Mesenchymal stem cell (in vitro differentiated cells and primary cell): ENCODE data around the gene RALGPS2.

Experiments
- DNase-seq: peaks from one replicate; pipeline ENCODE4 v3.0.0-alpha.2; 2013
- H2AFZ ChIP-seq: one replicate; pipeline ENCODE4 v1.6.1; 2013; ENCODE audit warnings: low read depth, mild to moderate bottlenecking, control low read depth, inconsistent platforms, low read length, moderate library complexity
- H2AK5ac ChIP-seq: 2 replicates; pipeline ENCODE4 v1.6.1; 2013; ENCODE audit warnings: low read length, moderate library complexity, mild to moderate bottlenecking, inconsistent platforms; ENCODE audit not compliant: severe bottlenecking
- H2BK120ac ChIP-seq: one replicate; pipeline ENCODE4 v1.6.1; 2013; ENCODE audit warnings: low read depth, mild to moderate bottlenecking, inconsistent platforms, low read length, moderate library complexity
- H2BK12ac ChIP-seq, 2 experiments: one replicate each; pipeline ENCODE4 v1.6.1; 2013; ENCODE audit warnings: inconsistent platforms in 2 of 2, low read length in 2 of 2, mild to moderate bottlenecking in 2 of 2, moderate library complexity in 2 of 2, control low read depth in 1 of 2
- H2BK15ac ChIP-seq: one replicate; pipeline ENCODE4 v1.6.1; 2013; ENCODE audit warnings: mild to moderate bottlenecking, low read depth, inconsistent platforms; ENCODE audit not compliant: poor library complexity, severe bottlenecking
- H2BK5ac ChIP-seq: 2 replicates; pipeline ENCODE4 v1.6.1; 2013; ENCODE audit warnings: low read depth, mild to moderate bottlenecking, low read length, control low read depth, inconsistent platforms; ENCODE audit not compliant: poor library complexity, severe bottlenecking
- H3K14ac ChIP-seq, 2 experiments: one replicate each; pipeline ENCODE4 v1.6.1; 2013; ENCODE audit warnings: inconsistent platforms in 2 of 2, low read length in 2 of 2, control low read depth in 1 of 2, mild to moderate bottlenecking in 1 of 2, moderate library complexity in 1 of 2
- H3K18ac ChIP-seq, 2 experiments: one replicate each; pipeline ENCODE4 v1.6.1; 2013; ENCODE audit warnings: inconsistent platforms in 2 of 2, low read length in 2 of 2, control low read depth in 1 of 2, low read depth in 1 of 2, mild to moderate bottlenecking in 1 of 2
- H3K23ac ChIP-seq, 2 experiments: one replicate each; pipeline ENCODE4 v1.6.1; 2013; ENCODE audit warnings: inconsistent platforms in 2 of 2, low read length in 2 of 2, mild to moderate bottlenecking in 2 of 2, moderate library complexity in 2 of 2, control low read depth in 1 of 2
- H3K27ac ChIP-seq: 2 replicates; pipeline ENCODE4 v1.5.1; 2013; ENCODE audit warnings: mild to moderate bottlenecking, moderate library complexity, low read length, control low read depth, inconsistent platforms; ENCODE audit not compliant: poor library complexity, severe bottlenecking
- H3K27me3 ChIP-seq, 2 experiments: 2 replicates each; pipeline versions ENCODE4 v1.6.1 to v1.7.0; 2013; ENCODE audit warnings: low read length in 2 of 2, mild to moderate bottlenecking in 2 of 2, moderate library complexity in 2 of 2, control low read depth in 1 of 2, inconsistent platforms in 1 of 2; ENCODE audit not compliant: control insufficient read depth in 1 of 2, insufficient read depth in 1 of 2
- H3K36me3 ChIP-seq, 2 experiments: 2 replicates each; pipeline versions ENCODE4 v1.6.1 to v1.7.0; 2013; ENCODE audit warnings: low read length in 2 of 2, control low read depth in 1 of 2, inconsistent platforms in 1 of 2, low read depth in 1 of 2, mild to moderate bottlenecking in 1 of 2; ENCODE audit not compliant: insufficient read depth in 2 of 2, control insufficient read depth in 1 of 2
- H3K4ac ChIP-seq, 2 experiments: one replicate each; pipeline ENCODE4 v1.6.1; 2013; ENCODE audit warnings: inconsistent platforms in 2 of 2, low read length in 2 of 2, mild to moderate bottlenecking in 2 of 2, moderate library complexity in 2 of 2, control low read depth in 1 of 2, low read depth in 1 of 2
- H3K4me1 ChIP-seq: 2 replicates; pipeline ENCODE4 v1.6.1; 2013; ENCODE audit warnings: low read depth, low read length, control low read depth; ENCODE audit not compliant: control insufficient read depth, insufficient read depth
- H3K4me2 ChIP-seq: 2 replicates; pipeline ENCODE4 v1.6.1; 2013; ENCODE audit warnings: low read length, mild to moderate bottlenecking, inconsistent platforms; ENCODE audit not compliant: poor library complexity, severe bottlenecking
- H3K4me3 ChIP-seq, 2 experiments: 2 replicates each; pipeline versions ENCODE4 v1.5.1 to v1.7.0; 2013; ENCODE audit warnings: low read length in 2 of 2, mild to moderate bottlenecking in 2 of 2, control low read depth in 1 of 2, low read depth in 1 of 2; ENCODE audit not compliant: insufficient read depth in 1 of 2
- H3K79me1 ChIP-seq: replicated peaks from 2 replicates; pipeline ENCODE4 v1.6.1; 2013; ENCODE audit warnings: mild to moderate bottlenecking, control low read depth, low read length, inconsistent platforms; ENCODE audit not compliant: poor library complexity, severe bottlenecking
- H3K9ac ChIP-seq: 2 replicates; pipeline ENCODE4 v1.7.0; 2013; ENCODE audit warnings: mild to moderate bottlenecking, low read length, moderate library complexity
- H3K9me3 ChIP-seq: 2 replicates; pipeline ENCODE4 v1.7.0; 2013; ENCODE audit warnings: mild to moderate bottlenecking, low read length; ENCODE audit not compliant: control insufficient read depth
- H4K8ac ChIP-seq: one replicate; pipeline ENCODE4 v1.6.1; 2013; ENCODE audit warnings: inconsistent platforms, mild to moderate bottlenecking, low read length, moderate library complexity
- H4K91ac ChIP-seq: one replicate; pipeline ENCODE4 v1.6.1; 2013; ENCODE audit warnings: mild to moderate bottlenecking, low read length, inconsistent platforms
- WGBS: methylation state at CpG from one replicate; pipeline ENCODE4 v1.1.7; 2013; ENCODE audit warnings: mixed read lengths; 5-methylcytosine and 5-hydroxymethylcytosine counted together

Gene RALGPS2

DNA sequence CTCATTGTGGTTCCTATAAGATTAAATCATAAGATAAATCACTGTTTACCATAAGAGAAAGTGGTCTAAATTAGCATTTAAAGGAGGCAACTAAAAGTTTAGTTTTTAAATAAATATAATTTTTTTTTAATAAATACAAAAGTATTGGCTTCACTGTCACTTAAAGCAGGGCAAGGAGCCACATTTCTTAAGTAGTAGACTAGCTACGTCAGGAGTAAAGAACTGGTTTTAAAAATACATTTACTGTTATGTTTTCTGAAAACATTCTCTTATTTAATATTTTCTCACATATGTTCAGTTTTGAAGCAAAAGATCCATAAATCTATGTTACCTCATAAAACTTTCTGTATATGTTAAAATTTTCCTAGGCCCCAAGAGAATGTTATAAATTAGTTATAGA lies 143.7 kb downstream of the RALGPS2 start:
- no peak overlapping the region for H3K14ac ChIP-seq
- no peaks in the 10 kb centered on the region for H3K4me1 ChIP-seq
- no peak for DNase-seq
- no peak overlapping the region for H3K23ac ChIP-seq
- no peak overlapping the region for H3K4me2 ChIP-seq
- H3K79me1 ChIP-seq = peaks cover 2% of the 10 kb centered on the region
- no peak overlapping the region for H2AK5ac ChIP-seq
- no peak overlapping the region for H2BK15ac ChIP-seq
- no peak overlapping the region for H4K8ac ChIP-seq
- no peaks in the 10 kb centered on the region for H3K27me3 ChIP-seq
- no CpG with 5 or more reads among the region's 1 CpG for WGBS
- H2BK12ac ChIP-seq = no peak overlapping the region
- H3K36me3 ChIP-seq = peaks cover 0 to 8% of the 10 kb centered on the region in 2 experiments
- H3K9ac ChIP-seq = peak overlapping the region; percentile 92
- peak overlapping the region in 1 of 2 experiments; percentile 71 for H3K4me3 ChIP-seq
- H2AFZ ChIP-seq = no peak overlapping the region
- H2BK120ac ChIP-seq = no peak overlapping the region
- H3K4ac ChIP-seq = no peak overlapping the region
- H3K27ac ChIP-seq = no peak overlapping the region
- no peaks in the 10 kb centered on the region for H3K9me3 ChIP-seq
- no peak overlapping the region for H4K91ac ChIP-seq
- no peak overlapping the region for H3K18ac ChIP-seq
- H2BK5ac ChIP-seq = no peak overlapping the region

DNA sequence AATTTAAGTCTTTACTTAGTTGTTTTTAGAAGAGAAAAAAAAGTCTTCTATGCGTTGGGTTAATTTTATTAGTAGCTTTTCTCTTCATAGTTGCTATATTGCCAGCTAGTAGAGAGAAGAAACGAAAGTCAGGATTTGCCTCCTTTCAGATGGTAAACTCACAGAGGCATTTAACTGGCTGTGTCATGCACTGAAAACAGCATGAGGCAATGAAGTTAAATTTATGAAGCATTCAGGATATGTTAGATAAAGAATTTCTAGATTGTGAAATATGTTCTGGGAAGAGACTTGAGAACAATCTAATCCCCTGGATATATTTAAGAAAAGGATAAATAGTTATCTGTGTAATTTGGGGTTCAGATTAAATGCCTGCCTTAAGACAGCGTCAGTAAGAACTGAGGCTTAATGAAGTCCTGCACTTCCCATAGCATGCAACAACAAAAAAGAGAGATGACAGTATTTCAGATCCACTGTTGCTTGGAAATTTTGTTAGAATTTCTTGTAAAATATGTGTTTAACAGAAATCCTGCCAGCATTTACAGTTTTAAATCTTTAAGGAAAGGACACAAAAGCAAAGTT lies 144.2 kb downstream of the RALGPS2 start:
- Histone ChIP-seq H3K36me3 (peaks cover 0 to 12% of the 10 kb centered on the region in 2 experiments), H3K79me1 (peaks cover 2% of the 10 kb centered on the region), H3K4me2 (no peak overlapping the region), H2AFZ (no peak overlapping the region), H3K18ac (no peak overlapping the region), H3K4me3 (peak overlapping the region in 1 of 2 experiments; percentile 50), H4K91ac (no peak overlapping the region), H2BK120ac (no peak overlapping the region), H2BK15ac (no peak overlapping the region), H3K27ac (no peak overlapping the region), H2BK12ac (no peak overlapping the region), H2BK5ac (no peak overlapping the region), H3K4me1 (no peaks in the 10 kb centered on the region), H3K9me3 (no peaks in the 10 kb centered on the region), H2AK5ac (no peak overlapping the region), H3K4ac (no peak overlapping the region), H3K14ac (no peak overlapping the region), H3K23ac (no peak overlapping the region), H3K9ac (peak overlapping the region; percentile 92), H4K8ac (no peak overlapping the region), H3K27me3 (no peaks in the 10 kb centered on the region)
- 81% methylated on average over 3 of the region's 3 CpGs for WGBS
- peak; percentile 32 for DNase-seq

DNA sequence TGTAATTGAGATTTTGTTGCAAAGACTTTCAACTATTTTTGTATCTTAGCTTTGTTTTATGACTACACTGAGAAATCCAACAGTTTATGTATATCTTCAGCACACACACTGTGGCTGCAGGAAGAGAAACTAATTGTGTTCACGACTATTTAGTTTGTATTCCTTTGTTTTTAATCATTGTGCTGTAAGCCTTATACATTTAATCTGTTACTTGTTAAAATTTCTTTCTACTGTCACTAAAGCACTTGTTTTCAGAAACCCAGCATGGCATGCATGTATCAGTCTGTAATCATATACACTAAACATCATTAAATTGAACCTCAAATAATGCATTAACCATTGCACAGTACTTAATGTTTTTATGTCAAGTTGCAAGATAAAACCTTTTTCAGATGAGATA lies 145.2 kb downstream of the RALGPS2 start:
- DNase-seq = no peak

DNA sequence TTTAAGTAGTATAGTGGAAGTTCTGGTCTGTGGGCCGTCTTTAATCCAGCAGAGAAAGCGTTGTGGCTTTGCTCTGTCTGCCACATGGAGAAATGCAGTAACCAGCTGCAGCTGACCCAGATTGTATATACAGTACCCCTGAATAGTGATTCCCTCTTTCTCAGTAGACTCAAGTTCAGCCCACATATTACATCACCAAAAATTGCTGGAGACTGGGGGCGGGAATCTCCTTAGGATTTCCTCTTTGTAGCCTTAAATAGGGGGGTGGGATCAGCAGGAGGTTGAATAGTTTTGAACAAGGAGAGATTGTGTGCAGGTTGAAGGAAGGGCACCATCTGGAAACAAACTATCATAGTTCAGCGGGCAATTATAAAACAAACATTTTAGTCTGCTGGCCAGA lies 145.9 kb downstream of the RALGPS2 start, which contains the start of gene ANGPTL1:
Gene ANGPTL1 (minus strand): TSS at position 134 of the 400 bp plus-strand sequence. CDS start 5,301 bp downstream, outside the sequence.
- 31% methylated on average over 2 of the region's 4 CpGs for WGBS
- Histone ChIP-seq H2BK120ac (no peak within 1 kb of the TSS), H2BK5ac (no peak within 1 kb of the TSS), H3K4me2 (no peak within 1 kb of the TSS), H2AFZ (no peak within 1 kb of the TSS), H3K14ac (no peak within 1 kb of the TSS), H3K9me3 (no peaks in the 10 kb centered on the region), H3K27me3 (no peaks in the 10 kb centered on the region), H4K8ac (no peak within 1 kb of the TSS), H3K4me3 (peak within 1 kb of the TSS in 1 of 2 experiments; percentile 35), H3K9ac (peak within 1 kb of the TSS; percentile 92), H4K91ac (no peak within 1 kb of the TSS), H3K27ac (no peak within 1 kb of the TSS), H3K4me1 (no peaks in the 10 kb centered on the region), H3K18ac (no peak within 1 kb of the TSS), H2BK12ac (no peak within 1 kb of the TSS), H3K79me1 (no peaks in the 10 kb centered on the region), H3K23ac (no peak within 1 kb of the TSS), H2AK5ac (no peak within 1 kb of the TSS), H3K36me3 (peaks cover 0 to 12% of the 10 kb centered on the region in 2 experiments), H3K4ac (no peak within 1 kb of the TSS), H2BK15ac (no peak within 1 kb of the TSS)
- peak; percentile 64 for DNase-seq

More for the DNA sequence above, 145.2 kb downstream of the RALGPS2 start:
- no peak overlapping the region for H3K14ac ChIP-seq
- H2AK5ac ChIP-seq = no peak overlapping the region
- H4K91ac ChIP-seq = no peak overlapping the region
- no peak overlapping the region for H2AFZ ChIP-seq
- H3K23ac ChIP-seq = no peak overlapping the region
- H4K8ac ChIP-seq = no peak overlapping the region
- no peaks in the 10 kb centered on the region for H3K9me3 ChIP-seq
- no CpG with 5 or more reads among the region's 1 CpG for WGBS
- no peak overlapping the region for H3K4me3 ChIP-seq
- no peak overlapping the region for H3K4ac ChIP-seq
- H3K36me3 ChIP-seq = peaks cover 0 to 8% of the 10 kb centered on the region in 2 experiments
- no peaks in the 10 kb centered on the region for H3K79me1 ChIP-seq
- H2BK120ac ChIP-seq = no peak overlapping the region
- no peak overlapping the region for H2BK15ac ChIP-seq
- H3K4me2 ChIP-seq = no peak overlapping the region
- H3K9ac ChIP-seq = peak overlapping the region; percentile 92
- H2BK5ac ChIP-seq = no peak overlapping the region
- no peaks in the 10 kb centered on the region for H3K4me1 ChIP-seq
- H3K27ac ChIP-seq = no peak overlapping the region
- no peak overlapping the region for H2BK12ac ChIP-seq
- no peak overlapping the region for H3K18ac ChIP-seq
- H3K27me3 ChIP-seq = no peaks in the 10 kb centered on the region
